Dendritic cell treated with granulocyte-macrophage colony-stimulating factor and Interleukin-4, amounts not matched to agents 40 ng/mL and 50 ng/mL, for 4 days (primary cell): ENCODE measurements around the gene AGRP.

Experiments
- H3K27ac Mint-ChIP-seq: one replicate; pipeline ENCODE4 v1.8.0; 2022; ENCODE audit warnings: mild to moderate bottlenecking, mixed read lengths
- H3K27me3 Mint-ChIP-seq: one replicate; pipeline ENCODE4 v1.8.0; 2022; ENCODE audit warnings: mild to moderate bottlenecking, mixed read lengths
- H3K36me3 Mint-ChIP-seq: one replicate; pipeline ENCODE4 v1.8.0; 2022; ENCODE audit warnings: low read depth, mixed read lengths
- H3K4me1 Mint-ChIP-seq: one replicate; pipeline ENCODE4 v1.8.0; 2022; ENCODE audit warnings: low read depth, mixed read lengths
- H3K4me3 Mint-ChIP-seq: one replicate; pipeline ENCODE4 v1.8.0; 2022; ENCODE audit warnings: mild to moderate bottlenecking, moderate library complexity, mixed read lengths
- H3K9me3 Mint-ChIP-seq: one replicate; pipeline ENCODE4 v1.8.0; 2022; ENCODE audit warnings: mixed read lengths
- intact Hi-C: fragments of 100-400 bp; cut with micrococcal nuclease; formaldehyde crosslinking; loops from one replicate; pipeline ENCODE4 v1.15.0; 2022

AGRP gene

DNA sequence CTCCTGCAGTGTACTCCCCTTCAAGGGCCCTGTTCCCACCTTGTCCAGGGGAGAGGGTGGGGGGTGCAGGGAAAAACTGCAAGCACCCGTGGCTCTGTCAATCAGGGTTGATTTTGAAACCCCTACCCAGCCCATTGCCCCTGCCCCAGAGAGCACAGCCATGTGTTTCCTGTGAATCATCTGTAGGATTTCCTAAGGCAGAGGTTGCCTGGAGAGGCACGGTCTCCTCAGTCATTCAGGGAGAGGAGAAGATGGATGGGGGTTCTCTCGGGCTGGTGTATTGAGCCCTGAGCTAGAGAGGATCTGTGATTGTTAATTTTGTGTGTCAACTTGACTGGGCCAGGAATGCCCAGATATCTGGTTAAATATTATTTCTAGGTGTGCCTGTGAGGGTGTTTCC, 3.5 kb upstream of the AGRP start:
- intact Hi-C loops: no loop called here
- Mint-ChIP-seq H3K4me1 (peaks cover 92% of the 10 kb centered on the region), H3K4me3 (no peak overlapping the region)

DNA sequence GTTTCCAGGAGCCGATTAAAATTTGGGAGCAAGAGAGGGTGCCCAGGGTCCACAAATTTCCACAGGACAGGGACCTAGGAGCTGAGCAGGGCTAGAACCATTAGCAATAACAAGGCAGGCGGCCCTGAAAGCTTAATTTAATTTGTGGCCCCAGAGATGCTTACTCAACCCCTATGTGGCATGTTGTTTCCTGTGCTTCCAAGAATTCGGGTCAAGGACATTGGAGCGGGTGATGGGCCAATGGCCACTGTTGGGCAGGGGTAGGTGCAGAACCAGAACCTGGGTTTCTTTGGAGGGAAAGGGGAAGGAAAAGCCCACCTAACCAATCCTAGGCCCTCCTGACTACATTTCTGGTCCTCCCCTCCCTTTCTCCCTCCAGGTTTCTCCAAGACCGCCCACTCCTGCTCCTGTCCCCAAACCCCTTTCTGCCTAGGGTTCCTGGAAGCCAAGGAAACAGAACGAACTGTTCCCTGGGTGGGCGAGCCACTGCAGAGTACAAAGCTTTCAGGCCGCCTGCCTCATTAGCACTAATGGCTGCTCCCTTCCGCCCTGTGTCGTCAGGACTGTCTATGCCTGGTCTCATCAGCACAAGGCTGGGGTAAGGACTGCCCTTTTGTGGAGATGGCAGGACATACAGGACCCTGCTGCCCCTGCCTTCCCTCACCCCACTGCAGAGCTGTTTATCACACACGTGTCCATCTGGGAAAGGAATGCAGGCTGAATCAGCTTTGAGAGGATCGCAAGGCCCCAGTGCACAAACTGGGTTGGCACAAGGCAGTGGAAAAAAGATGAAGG, 581 bp upstream of the AGRP start:
- peak overlapping the region; percentile 46 for H3K27ac Mint-ChIP-seq

More for the DNA sequence above, 3.5 kb upstream of the AGRP start:
- Mint-ChIP-seq H3K27me3 (no peaks in the 10 kb centered on the region), H3K36me3 (peaks cover 16% of the 10 kb centered on the region), H3K27ac (peak overlapping the region; percentile 42), H3K9me3 (no peaks in the 10 kb centered on the region)

DNA sequence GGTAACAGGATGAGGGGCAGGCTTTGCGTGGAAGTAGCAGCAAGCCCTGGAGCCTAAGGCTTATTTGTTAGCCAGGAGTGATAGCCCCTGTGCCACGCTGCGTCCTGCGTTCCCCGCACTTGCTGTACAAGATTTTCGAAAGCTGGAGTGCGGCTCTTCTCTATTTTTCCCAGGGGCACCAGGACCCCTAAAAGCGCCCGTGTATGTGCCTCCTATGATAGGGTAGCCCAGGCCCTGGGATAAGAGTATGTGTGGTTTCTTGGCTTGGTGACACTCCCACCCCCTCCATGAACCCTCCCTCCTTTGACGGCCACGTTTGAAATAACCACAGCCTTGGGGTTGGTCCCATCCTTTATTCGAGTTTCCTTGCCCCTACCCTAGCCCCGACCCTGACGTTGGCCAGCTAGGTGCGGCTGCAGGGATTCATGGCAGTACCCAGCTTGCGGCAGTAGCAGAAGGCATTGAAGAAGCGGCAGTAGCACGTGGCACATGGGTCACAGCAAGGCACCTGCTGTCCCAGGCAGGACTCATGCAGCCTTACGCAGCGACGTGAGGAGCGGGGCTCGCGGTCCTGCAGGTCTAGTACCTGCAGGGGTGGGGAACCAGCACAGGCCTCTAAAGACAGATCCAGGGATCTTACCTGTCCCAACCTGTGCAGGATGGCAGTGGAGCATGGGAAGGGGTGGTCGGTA, 968 bp downstream of the AGRP start:
- no peaks in the 10 kb centered on the region for H3K27me3 Mint-ChIP-seq
- H3K9me3 Mint-ChIP-seq: no peaks in the 10 kb centered on the region
- H3K36me3 Mint-ChIP-seq: peaks cover 54% of the 10 kb centered on the region
- H3K27ac Mint-ChIP-seq: peak overlapping the region; percentile 100
- intact Hi-C loops: loop anchor here (5.0 kb wide), 1 partner anchor 35 kb away; no protein-coding TSS in a partner anchor
- peaks cover 75% of the 10 kb centered on the region for H3K4me1 Mint-ChIP-seq
- peak overlapping the region; percentile 100 for H3K4me3 Mint-ChIP-seq

More for the DNA sequence above, 581 bp upstream of the AGRP start:
- Mint-ChIP-seq H3K4me1 (peaks cover 75% of the 10 kb centered on the region), H3K9me3 (no peaks in the 10 kb centered on the region), H3K27me3 (no peaks in the 10 kb centered on the region), H3K36me3 (peaks cover 38% of the 10 kb centered on the region), H3K4me3 (no peak overlapping the region)
- intact Hi-C loops: loop anchor here (5.0 kb wide), 1 partner anchor 33 kb away; no protein-coding TSS in a partner anchor

DNA sequence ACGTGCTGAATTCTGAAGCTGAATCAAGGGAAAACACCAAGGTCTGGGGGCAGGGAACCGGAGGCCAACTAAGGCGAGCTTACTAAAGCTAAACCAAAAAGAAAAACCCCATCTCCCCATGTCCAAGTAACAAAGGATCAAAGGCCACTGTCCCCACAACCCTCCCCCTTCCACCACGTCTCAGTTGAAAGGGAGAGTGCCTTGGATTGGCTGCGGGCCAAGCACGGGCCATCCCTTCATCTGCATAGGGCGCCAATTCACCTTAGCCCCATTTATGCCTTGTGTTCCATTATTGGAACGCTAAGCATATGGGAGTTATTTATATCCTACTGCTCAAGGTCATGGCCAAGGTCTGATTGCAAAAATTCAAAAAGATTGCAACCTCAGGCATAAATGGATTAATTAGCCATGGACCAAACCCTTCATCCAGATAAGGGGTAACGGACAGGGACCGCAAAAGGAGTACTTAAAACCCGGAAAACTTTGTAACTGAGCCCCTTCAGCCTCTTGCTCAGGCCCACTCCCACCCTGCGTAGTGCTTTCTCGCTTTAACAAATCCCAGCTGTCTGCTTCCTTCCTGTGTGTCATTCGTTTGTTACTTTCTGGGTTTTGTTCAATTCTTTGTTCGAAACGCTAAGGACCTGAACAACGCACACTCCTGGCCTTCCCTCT, 1.6 kb downstream of the AGRP start:
- H3K9me3 Mint-ChIP-seq: no peaks in the 10 kb centered on the region
- peak overlapping the region; percentile 100 for H3K27ac Mint-ChIP-seq
- intact Hi-C loops: loop anchor here (1.0 to 5.0 kb wide), 2 partner anchors 9 to 36 kb away; no protein-coding TSS in a partner anchor
- H3K27me3 Mint-ChIP-seq: no peaks in the 10 kb centered on the region
- H3K4me3 Mint-ChIP-seq: peak overlapping the region; percentile 100
- peaks cover 58% of the 10 kb centered on the region for H3K36me3 Mint-ChIP-seq
- peaks cover 72% of the 10 kb centered on the region for H3K4me1 Mint-ChIP-seq

DNA sequence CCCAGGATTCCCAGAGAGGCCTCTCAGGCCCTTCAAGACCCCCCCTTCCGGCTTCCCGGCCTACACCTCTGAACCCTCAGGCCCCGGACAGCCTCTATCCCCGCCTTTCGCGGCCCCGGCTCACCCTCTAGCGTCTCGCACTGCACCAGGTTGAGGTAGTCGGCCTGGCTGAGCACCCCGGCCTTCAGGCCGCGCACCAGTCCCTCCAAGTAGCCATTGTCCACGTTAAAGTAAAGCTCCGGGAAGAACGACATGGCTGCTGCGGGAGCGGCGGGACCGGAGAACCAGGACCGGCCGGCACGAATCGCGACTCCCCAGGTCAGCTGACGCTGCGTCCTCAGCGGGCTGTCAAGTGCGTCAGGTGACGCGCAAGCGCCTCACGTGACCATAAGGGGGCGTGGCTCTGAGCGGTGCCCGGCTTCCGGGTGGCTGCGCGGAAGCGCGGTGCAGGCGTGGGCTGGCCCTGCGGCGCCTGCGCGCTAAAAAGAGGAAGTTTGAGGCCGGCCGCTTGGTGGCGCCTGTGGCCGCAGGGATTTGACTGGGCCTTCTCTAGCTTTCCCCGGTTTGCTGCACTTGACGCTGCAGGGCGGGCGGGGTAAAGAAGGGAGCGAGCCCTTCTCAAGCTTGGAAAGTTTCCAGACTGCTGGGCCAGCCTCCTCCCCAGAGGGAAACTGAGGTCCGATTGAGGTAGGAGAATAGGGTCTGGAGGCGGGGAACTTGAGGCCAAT, 2.4 kb downstream of the AGRP start, which contains the start of gene ATP6V0D1:
ATP6V0D1 (minus strand) TSS at position 325 of the 728 bp plus-strand sequence; CDS start at position 254, 71 bp downstream.
- Mint-ChIP-seq H3K27me3 (no peaks in the 10 kb centered on the region), H3K36me3 (peaks cover 58% of the 10 kb centered on the region), H3K4me3 (peak within 1 kb of the TSS; percentile 100), H3K9me3 (no peaks in the 10 kb centered on the region), H3K27ac (peak within 1 kb of the TSS; percentile 100), H3K4me1 (peaks cover 68% of the 10 kb centered on the region)
- intact Hi-C loops: loop anchor here (1.0 to 5.0 kb wide), 2 partner anchors 9 to 36 kb away; no protein-coding TSS in a partner anchor

DNA sequence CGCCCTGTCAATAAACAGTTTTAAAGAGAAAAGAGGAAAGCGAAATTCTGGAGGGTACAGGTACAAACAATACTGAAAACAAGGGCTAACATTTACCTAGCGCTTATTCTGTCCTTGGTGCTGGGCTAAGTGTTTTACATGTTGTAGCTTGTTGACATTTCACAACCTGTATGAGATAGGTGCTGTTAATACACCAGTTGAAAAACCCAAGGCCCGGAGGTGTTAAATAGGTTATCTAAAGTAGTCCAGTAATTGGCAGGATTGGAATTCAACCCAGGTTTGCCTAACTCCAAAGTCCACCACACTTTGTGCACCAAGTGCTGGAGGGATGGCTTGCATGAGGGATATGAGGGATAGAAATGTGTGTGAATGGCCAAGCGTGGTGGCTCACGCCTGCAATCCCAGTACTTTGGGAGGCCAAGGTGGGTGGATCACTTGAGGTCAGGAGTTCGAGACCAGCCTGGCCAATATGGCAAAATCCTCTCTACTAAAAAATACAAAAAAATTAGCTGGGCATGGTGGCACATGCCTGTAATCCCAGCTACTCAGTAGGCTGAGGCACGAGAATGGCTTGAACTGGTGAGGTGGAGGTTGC, 5.3 kb downstream of the AGRP start:
- Mint-ChIP-seq H3K27me3 (no peaks in the 10 kb centered on the region), H3K4me1 (peaks cover 70% of the 10 kb centered on the region), H3K9me3 (no peaks in the 10 kb centered on the region), H3K36me3 (peaks cover 60% of the 10 kb centered on the region), H3K27ac (no peak overlapping the region), H3K4me3 (peak overlapping the region; percentile 14)
- intact Hi-C loops: no loop called here

DNA sequence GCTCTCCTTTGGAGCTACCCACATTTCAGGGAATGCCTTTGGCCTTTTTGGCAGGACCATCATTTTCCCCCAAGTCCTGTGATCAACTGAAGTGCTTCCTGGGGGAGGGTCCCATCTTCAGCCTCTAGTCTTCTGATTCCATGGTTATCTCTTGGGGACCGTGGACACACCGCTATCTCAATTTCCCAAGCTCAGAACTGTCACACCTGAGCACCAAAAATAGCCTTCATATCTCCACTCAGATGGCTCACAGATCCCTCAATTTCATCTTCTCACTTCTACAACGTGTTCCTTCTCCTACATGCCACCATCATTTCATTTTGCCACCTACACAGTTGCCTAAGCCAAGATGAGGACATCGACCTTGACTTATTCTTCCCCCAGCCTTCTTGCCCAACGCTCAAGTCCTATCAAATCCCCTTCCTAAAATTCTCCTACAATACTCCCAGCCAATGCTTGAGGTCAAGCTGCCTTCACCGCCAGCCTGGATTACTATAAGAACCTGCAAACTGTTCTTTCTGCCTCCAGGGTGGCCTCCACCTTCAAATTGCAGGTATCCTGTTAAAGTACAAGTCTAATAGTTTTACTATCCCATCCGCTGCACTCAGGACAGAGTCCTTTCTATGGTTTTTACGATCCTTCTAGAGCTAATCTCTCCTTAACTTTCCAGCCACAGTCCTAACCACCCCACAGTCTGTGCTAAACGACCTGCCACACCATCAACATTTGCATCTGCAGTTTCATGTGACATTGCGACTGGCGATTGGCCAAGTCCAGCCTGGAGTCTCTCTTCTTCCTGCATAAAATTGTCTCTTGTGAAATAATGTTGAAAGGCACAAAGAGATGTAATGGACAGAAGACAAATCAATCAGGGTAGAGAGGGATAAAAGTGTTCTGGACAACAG, 8.5 kb downstream of the AGRP start:
- Mint-ChIP-seq H3K27me3 (no peaks in the 10 kb centered on the region), H3K4me3 (no peak overlapping the region), H3K27ac (no peak overlapping the region), H3K4me1 (peaks cover 85% of the 10 kb centered on the region), H3K9me3 (no peaks in the 10 kb centered on the region), H3K36me3 (peaks cover 53% of the 10 kb centered on the region)
- intact Hi-C loops: no loop called here

DNA sequence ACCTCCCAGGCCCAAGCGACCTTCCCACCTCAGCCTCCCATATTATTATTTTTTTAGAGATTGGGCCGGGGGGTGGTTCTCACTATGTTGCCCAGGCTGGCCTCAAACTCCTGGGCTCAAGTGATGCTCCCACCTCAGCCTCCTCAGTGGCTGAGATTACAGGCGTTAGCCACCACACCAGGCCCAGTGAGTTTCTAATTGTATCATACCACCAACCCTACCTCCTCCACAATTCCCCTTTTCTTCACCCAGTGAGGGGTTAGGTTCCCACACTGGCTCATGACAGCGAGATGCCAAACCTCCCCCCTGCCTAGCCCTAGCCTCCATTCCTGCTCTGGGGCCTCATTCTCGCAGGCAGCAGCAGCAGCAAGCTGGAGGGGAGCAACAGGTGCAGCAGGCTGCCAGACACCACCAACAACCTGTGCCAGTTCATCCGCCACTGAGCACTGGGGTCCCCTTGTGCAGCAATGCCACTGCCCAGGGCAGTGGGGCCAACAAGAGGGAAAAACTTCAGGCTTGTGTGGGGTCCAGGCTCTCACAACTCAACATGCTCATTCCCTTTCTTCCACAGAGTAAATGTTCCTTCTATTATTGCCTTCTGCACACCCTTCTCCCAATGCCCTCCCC, 11.5 kb downstream of the AGRP start:
- intact Hi-C loops: no loop called here
- peaks cover 84% of the 10 kb centered on the region for H3K4me1 Mint-ChIP-seq
- H3K9me3 Mint-ChIP-seq: no peaks in the 10 kb centered on the region

DNA sequence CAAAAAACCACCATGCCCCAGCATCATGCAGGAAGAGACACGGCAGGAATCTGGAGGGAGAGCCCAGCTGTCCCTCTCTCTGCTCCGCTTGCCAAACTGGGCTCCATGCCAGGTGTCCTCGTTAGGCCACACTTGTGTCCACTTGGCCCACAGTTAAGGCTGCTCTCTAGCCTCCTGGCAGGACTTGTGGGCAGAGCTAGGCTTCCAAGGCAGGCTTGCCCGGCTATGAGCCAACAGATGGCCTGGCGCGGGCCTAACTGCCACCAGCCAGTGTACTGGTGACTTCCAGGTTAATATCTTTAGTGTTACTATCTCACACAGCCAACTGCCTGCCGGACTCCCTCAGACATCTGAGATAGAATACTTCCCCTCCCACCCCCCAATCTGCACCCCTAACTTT, 13.0 kb downstream of the AGRP start:
- Mint-ChIP-seq H3K27ac (peak overlapping the region; percentile 0), H3K4me3 (no peak overlapping the region), H3K4me1 (peaks cover 92% of the 10 kb centered on the region), H3K9me3 (no peaks in the 10 kb centered on the region), H3K36me3 (peaks cover 48% of the 10 kb centered on the region), H3K27me3 (no peaks in the 10 kb centered on the region)
- intact Hi-C loops: no loop called here

More for the DNA sequence above, 11.5 kb downstream of the AGRP start:
- H3K4me3 Mint-ChIP-seq: no peak overlapping the region
- H3K27ac Mint-ChIP-seq: no peak overlapping the region
- H3K36me3 Mint-ChIP-seq: peaks cover 37% of the 10 kb centered on the region
- no peaks in the 10 kb centered on the region for H3K27me3 Mint-ChIP-seq

DNA sequence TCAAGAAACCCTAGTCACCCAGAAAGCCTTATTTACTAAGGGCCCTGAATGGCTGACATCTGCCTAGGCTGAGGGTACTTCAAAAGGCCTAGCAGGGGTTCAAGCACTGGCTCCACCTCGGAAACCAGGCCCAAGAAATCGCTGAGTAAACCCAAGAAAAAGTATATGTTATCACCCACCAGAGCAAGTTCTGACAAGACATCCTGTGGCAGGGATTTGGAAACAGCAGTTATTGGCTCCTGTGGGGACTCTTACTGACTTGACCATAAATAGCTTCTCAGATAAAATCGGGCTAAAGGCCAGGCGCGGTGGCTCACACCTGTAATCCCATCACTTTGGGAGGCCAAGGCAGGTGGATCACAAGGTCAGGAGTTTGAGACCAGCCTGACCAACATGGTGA, 14.6 kb downstream of the AGRP start:
- Mint-ChIP-seq H3K4me1 (peaks cover 91% of the 10 kb centered on the region), H3K36me3 (peaks cover 44% of the 10 kb centered on the region), H3K9me3 (no peaks in the 10 kb centered on the region), H3K27ac (no peak overlapping the region), H3K27me3 (no peaks in the 10 kb centered on the region), H3K4me3 (no peak overlapping the region)
- intact Hi-C loops: no loop called here

DNA sequence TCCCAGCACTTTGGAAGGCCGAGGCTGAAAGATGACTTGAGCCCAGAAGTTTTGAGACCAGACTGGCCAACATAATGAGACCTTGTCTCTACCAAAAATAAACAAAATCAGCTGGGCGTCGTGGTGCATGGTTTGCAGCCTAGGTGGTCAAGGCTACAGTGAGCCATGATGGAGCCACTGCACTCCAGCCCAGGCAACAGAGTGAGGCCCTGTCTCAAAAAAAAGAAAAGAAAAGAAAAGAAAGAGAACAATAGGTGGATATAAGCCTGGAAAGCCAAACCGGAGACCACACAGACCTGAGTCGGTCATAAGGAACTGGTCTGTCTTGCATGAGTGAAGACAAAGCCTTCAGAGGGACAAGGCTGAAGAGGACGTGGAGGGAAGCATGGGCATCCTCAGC, 16.8 kb downstream of the AGRP start:
- intact Hi-C loops: loop anchor here (1.0 kb wide), 1 partner anchor 38 kb away; no protein-coding TSS in a partner anchor
- Mint-ChIP-seq H3K9me3 (no peaks in the 10 kb centered on the region), H3K27me3 (no peaks in the 10 kb centered on the region), H3K4me1 (peaks cover 91% of the 10 kb centered on the region), H3K4me3 (no peak overlapping the region), H3K27ac (no peak overlapping the region), H3K36me3 (peaks cover 56% of the 10 kb centered on the region)

DNA sequence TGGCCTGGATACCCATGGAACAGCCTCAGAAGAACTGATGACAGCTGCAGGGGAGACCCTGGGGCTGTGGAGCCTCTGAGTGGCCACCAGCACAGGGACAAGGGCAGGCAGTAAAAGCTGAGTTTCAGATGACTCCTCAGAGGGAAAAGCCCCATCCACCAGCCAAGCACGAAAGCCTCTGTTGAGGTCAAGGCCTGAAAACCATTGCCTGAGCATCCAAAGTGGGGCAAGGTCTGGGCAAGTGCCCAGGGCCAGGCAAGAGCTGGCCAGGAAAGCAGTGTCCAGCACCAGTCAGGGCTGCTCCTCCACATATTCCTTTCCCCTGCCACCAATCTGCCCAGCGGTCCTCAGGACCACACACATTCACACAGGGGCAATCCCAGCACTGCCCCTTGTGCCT, 18.8 kb downstream of the AGRP start:
- no peaks in the 10 kb centered on the region for H3K9me3 Mint-ChIP-seq
- H3K4me1 Mint-ChIP-seq: peaks cover 95% of the 10 kb centered on the region
- no peak overlapping the region for H3K27ac Mint-ChIP-seq
- H3K36me3 Mint-ChIP-seq: peaks cover 74% of the 10 kb centered on the region
- H3K4me3 Mint-ChIP-seq: no peak overlapping the region
- intact Hi-C loops: no loop called here
- no peaks in the 10 kb centered on the region for H3K27me3 Mint-ChIP-seq
